RWPE1 (cell line): Measurements from ENCODE around the gene EMILIN3.

Source experiments
- CTCF ChIA-PET: fragments of 350-600 bp; sonication (Branson Sonifier 250); formaldehyde crosslinking; extraction: SDS; loops from one replicate; lab custom pipeline; 2021; lab: Yijun Ruan, JAX
- POLR2A ChIA-PET: fragments of 400-600 bp; formaldehyde crosslinking; extraction: SDS; loops from one replicate; lab custom pipeline; 2020; ENCODE audit warnings: antibody characterized with exemption; ENCODE audit not compliant: low non-redundant PET; lab: Yijun Ruan, JAX
- DNase-seq: peaks from one replicate; pipeline ENCODE4 v3.0.0; 2012; ENCODE audit warnings: low spot score
- H3K27ac ChIP-seq: fragments of 450-650 bp; 2 replicates; pipeline ENCODE4 v1.5.1; 2017
- TF ChIP-seq, protein P1 (sequence below): fragments of 450-650 bp; conservative IDR thresholded peaks from 2 replicates; pipeline ENCODE4 v1.5.1; 2017; ENCODE audit warnings: low read depth, mild to moderate bottlenecking

EMILIN3 gene

DNA sequence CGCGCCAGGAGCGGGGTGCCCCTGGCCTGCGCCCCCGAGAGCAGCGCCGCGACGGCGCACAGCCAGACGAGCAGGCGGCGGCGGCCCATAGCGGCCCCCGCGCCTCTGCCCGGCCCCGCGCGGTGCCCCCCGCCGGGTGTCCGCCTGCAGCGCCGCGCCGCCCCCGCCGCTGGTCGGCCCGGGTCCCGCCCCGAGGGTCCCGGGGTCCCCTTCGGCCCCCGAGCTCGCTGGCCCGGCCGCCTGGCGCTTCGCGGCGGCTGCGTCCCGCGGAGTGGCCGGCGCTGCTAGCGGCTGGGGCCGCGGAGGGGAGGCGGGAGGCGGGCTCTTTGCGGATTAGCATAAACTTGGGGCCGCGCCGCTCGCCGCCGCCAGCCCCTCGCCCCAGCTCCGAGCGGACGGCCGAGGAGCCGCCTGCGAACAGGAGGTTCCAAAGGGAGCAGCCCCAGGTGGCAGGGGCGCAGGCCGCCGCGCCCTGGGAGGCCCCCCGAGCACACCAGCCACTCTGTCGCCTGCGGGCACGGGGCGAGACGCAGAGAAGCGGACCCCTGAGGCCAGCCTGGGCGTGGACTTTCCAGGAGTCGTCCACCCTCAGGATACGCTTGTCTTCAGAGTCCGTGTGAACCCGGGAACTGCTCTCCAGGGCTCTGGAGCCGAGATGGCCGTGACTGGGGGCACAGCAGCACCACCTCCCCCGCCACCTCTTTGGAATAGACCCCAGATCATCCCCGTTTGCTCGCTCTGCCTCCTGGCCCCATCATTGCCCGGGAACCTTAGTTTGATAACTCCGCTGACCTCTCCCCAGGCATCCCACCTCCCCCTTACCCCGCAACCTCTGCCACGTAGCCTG, at the start of gene EMILIN3:
Gene EMILIN3, minus strand, starts transcription at position 273 of the 847 bp plus-strand sequence. Its CDS starts 184 bp downstream, at position 89.
- TF ChIP-seq, protein P1, sequence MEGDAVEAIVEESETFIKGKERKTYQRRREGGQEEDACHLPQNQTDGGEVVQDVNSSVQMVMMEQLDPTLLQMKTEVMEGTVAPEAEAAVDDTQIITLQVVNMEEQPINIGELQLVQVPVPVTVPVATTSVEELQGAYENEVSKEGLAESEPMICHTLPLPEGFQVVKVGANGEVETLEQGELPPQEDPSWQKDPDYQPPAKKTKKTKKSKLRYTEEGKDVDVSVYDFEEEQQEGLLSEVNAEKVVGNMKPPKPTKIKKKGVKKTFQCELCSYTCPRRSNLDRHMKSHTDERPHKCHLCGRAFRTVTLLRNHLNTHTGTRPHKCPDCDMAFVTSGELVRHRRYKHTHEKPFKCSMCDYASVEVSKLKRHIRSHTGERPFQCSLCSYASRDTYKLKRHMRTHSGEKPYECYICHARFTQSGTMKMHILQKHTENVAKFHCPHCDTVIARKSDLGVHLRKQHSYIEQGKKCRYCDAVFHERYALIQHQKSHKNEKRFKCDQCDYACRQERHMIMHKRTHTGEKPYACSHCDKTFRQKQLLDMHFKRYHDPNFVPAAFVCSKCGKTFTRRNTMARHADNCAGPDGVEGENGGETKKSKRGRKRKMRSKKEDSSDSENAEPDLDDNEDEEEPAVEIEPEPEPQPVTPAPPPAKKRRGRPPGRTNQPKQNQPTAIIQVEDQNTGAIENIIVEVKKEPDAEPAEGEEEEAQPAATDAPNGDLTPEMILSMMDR, result no peak
- DNase-seq, result no peak
- POLR2A ChIA-PET, result no interaction called here
- CTCF ChIA-PET, result interaction anchor here (0.6 to 0.9 kb wide), 2 partner anchors 20 to 82 kb away, joined by 3 read pairs; no protein-coding TSS in a partner anchor
- no peak within 1 kb of the TSS for H3K27ac ChIP-seq

DNA sequence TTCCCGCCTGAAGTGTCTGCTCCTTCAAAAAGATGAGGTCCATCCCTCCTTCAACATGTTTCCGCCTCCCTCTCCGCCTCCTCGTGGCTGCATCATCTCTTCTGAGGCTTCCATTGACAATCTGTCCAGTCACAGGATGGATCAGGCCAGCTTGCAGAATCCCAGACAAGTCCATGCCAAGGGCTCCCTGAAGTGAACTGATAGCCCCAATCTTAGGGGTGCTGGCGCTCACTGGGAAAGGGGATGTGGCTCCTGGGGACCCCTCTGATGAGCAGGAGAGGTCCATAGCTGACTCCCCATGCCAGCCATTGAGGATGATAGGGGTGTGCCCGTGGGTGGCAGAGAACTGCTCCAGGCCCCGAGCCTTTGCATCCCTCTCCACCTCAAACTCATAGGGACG, 48.6 kb upstream of the EMILIN3 start:
- H3K27ac ChIP-seq, result no peak overlapping the region
- TF ChIP-seq, protein P1, result no peak
- no peak for DNase-seq
- ChIA-PET CTCF (interaction anchor here (0.7 to 1.4 kb wide), 2 partner anchors 11 to 75 kb away, joined by 3 to 4 read pairs; partner anchors contain the start of gene LPIN3), POLR2A (no interaction called here)

GRCh38 chr20:41413169-41413568, 46.6 kb upstream of the EMILIN3 start:
- TF ChIP-seq, protein P1, result no peak
- POLR2A ChIA-PET, result no interaction called here
- CTCF ChIA-PET, result interaction anchor here (0.6 to 1.3 kb wide), 5 partner anchors 31 to 285 kb away, joined by 3 to 5 read pairs (median 4); partner anchors contain the start of gene LPIN3
- H3K27ac ChIP-seq, result no peak overlapping the region
- no peak for DNase-seq

DNA sequence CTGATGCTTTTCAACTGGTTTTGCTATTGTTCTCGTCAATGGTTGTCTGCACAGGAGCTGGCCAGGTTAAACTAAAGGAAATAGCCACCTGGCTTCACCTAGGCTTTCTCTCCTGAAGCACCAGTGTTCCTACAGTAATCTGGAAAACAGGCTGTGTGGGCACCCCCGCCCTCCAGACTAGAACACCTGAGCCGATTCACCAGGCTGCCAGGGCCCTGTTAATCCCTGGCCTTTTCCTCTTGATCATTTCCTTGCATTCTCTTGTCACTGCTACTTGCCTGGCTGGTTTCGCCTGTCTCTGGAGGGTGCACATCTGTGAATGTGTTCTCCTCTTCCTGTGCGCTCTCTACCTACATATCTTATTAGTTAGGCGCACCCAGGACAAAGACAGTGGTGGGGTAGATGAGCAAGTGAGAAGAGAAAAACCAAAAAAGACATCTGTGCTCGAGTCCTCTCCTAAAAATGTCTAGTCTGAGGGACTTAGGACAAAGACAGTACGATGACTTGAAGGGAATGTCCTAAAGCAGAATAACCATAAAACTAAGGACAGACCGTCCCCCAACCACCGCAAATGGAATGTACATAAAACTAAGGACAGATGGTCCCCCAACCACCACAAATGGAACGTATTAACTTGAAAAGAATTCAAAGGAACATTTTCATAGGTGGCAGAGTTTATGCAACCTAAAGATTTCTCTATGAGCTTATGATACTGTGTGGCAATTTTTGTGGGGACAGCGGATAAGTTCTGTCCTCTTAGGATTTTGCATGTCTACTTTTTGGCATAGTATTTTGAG, 45.9 kb upstream of the EMILIN3 start:
- TF ChIP-seq, protein P1, result no peak
- ChIA-PET CTCF (interaction anchor here (0.6 to 1.3 kb wide), 5 partner anchors 30 to 286 kb away, joined by 3 to 5 read pairs (median 3); partner anchors contain the start of gene LPIN3), POLR2A (no interaction called here)
- no peak overlapping the region for H3K27ac ChIP-seq
- DNase-seq, result no peak

GRCh38 chr20:41411391-41411847, 44.8 kb upstream of the EMILIN3 start:
- POLR2A ChIA-PET, result interaction anchor here (0.6 kb wide), 1 partner anchor 39 kb away, joined by 3 read pairs; no protein-coding TSS in a partner anchor
- CTCF ChIA-PET, result interaction anchor here (0.5 to 1.9 kb wide), 17 partner anchors 8 to 1976 kb away, joined by 3 to 10 read pairs (median 3); partner anchors contain the start of gene LPIN3
- H3K27ac ChIP-seq, result no peak overlapping the region
- TF ChIP-seq, protein P1, result no peak; the same call in 1 of the 2 replicates
- DNase-seq, result peak; percentile 37
